ENCODE results near the gene VWA3B. TPM values are rescaled to one million over a fixed set of nuclear protein-coding genes. Genes with fewer than 3 reads are reported as not detected.
"Not testable (repeated sequence)": the region's sequence is repeated elsewhere in the genome, so short reads cannot be mapped to it uniquely, and the experiment has no call there.

The VWA3B gene
- total RNA-seq, 1 donor from 2014 or later, result not detected

GRCh38 chr2:98093146-98093545, 6.2 kb downstream of the VWA3B start:
- Mint-ChIP-seq H3K9me3 (peaks cover 2% of the 10 kb centered on the region), H3K27ac (no peak overlapping the region), H3K36me3 (ENCODE audit: low read depth) (no peaks in the 10 kb centered on the region), H3K4me3 (no peak overlapping the region), H3K4me1 (peaks cover 18% of the 10 kb centered on the region), H3K27me3 (no peaks in the 10 kb centered on the region)
- CTCF ChIA-PET, result no interaction called here
- ATAC-seq (ENCODE audit: low read depth) (no peak), DNase-seq (no peak)
- POLR2A ChIA-PET, result no interaction called here
- intact Hi-C loops (cut with micrococcal nuclease), result no loop called here
- TF ChIP-seq CTCF (IDR thresholded peaks at IDR 0.05), result no peak

- intact Hi-C loops (cut with micrococcal nuclease), result no loop called here
These were observed 6.6 kb downstream of the VWA3B start for GRCh38 chr2:98093611-98094010.

GRCh38 chr2:98099939-98100743, 13.2 kb downstream of the VWA3B start:
- POLR2A ChIA-PET, result interaction anchor here (0.6 to 1.4 kb wide), 2 partner anchors 12 to 83 kb away, joined by 3 to 8 read pairs; no protein-coding TSS in a partner anchor

More at GRCh38 chr2:98093611-98094010, 6.6 kb downstream of the VWA3B start:
- CTCF ChIA-PET, result no interaction called here
- Mint-ChIP-seq H3K4me3 (no peak overlapping the region), H3K36me3 (ENCODE audit: low read depth) (no peaks in the 10 kb centered on the region), H3K27ac (no peak overlapping the region), H3K4me1 (peaks cover 15% of the 10 kb centered on the region), H3K9me3 (peaks cover 2% of the 10 kb centered on the region), H3K27me3 (no peaks in the 10 kb centered on the region)
- TF ChIP-seq CTCF (IDR thresholded peaks at IDR 0.05), result no peak
- DNase-seq (no peak), ATAC-seq (ENCODE audit: low read depth) (no peak)
- POLR2A ChIA-PET, result no interaction called here

GRCh38 chr2:98102315-98102714, 15.3 kb downstream of the VWA3B start:
- H3K36me3 Mint-ChIP-seq (ENCODE audit: low read depth); H3K27ac Mint-ChIP-seq; ATAC-seq (ENCODE audit: low read depth); intact Hi-C loops (cut with micrococcal nuclease); DNase-seq; H3K4me3 Mint-ChIP-seq; CTCF ChIA-PET; H3K4me1 Mint-ChIP-seq; H3K27me3 Mint-ChIP-seq; POLR2A ChIA-PET: not testable (repeated sequence)
- peaks cover 22% of the 10 kb centered on the region for H3K9me3 Mint-ChIP-seq

More at GRCh38 chr2:98099939-98100743, 13.2 kb downstream of the VWA3B start:
- no peak for TF ChIP-seq CTCF (IDR thresholded peaks at IDR 0.05)
- CTCF ChIA-PET, result no interaction called here
- ATAC-seq (ENCODE audit: low read depth) (no peak), DNase-seq (no peak)
- Mint-ChIP-seq H3K9me3 (peaks cover 23% of the 10 kb centered on the region), H3K36me3 (ENCODE audit: low read depth) (no peaks in the 10 kb centered on the region), H3K4me3 (no peak overlapping the region), H3K27me3 (no peaks in the 10 kb centered on the region), H3K27ac (no peak overlapping the region), H3K4me1 (no peaks in the 10 kb centered on the region)
- intact Hi-C loops (cut with micrococcal nuclease), result no loop called here

GRCh38 chr2:98102878-98103277, 15.9 kb downstream of the VWA3B start:
- H3K27ac Mint-ChIP-seq, result no peak overlapping the region
- H3K9me3 Mint-ChIP-seq, result peaks cover 20% of the 10 kb centered on the region
- ChIA-PET POLR2A (no interaction called here), CTCF (no interaction called here)
- no peak overlapping the region for H3K4me3 Mint-ChIP-seq
- H3K36me3 Mint-ChIP-seq (ENCODE audit: low read depth), result no peaks in the 10 kb centered on the region
- no peak for TF ChIP-seq CTCF (IDR thresholded peaks at IDR 0.05)
- ATAC-seq (ENCODE audit: low read depth), result no peak
- H3K27me3 Mint-ChIP-seq, result no peaks in the 10 kb centered on the region
- intact Hi-C loops (cut with micrococcal nuclease), result no loop called here
- H3K4me1 Mint-ChIP-seq, result no peaks in the 10 kb centered on the region
- DNase-seq, result no peak

All from activated B cell treated with CpG ODN at 0.5 μM for 24 hours (primary cell).